ENCODE results near the gene KLHL11. TPM values are rescaled to one million over a fixed set of nuclear protein-coding genes. Genes with fewer than 3 reads are reported as not detected.

Gene KLHL11
- total and polyA plus RNA-seq, 2 experiments from 2014 or later: 8.7 to 25.5 TPM

GRCh38 chr17:41888332-41888965 lies 23.2 kb upstream of the KLHL11 start:
- Histone ChIP-seq H3K9me2 (ENCODE audit: insufficient read depth) (no peaks in the 10 kb centered on the region), H3K27me3 (ENCODE audit: insufficient read depth) (no peaks in the 10 kb centered on the region)
- no peaks in the 10 kb centered on the region for H3K4me1 Mint-ChIP-seq

More at GRCh38 chr17:41888332-41888965, 23.2 kb upstream of the KLHL11 start:
- H3K79me2 ChIP-seq (replicated peaks; ENCODE audit: insufficient read depth): peaks cover 18% of the 10 kb centered on the region; the same call in 1 of the 2 replicates
- TF ChIP-seq STAT1 (IDR thresholded peaks at IDR 0.05; ENCODE audit: unreplicated experiment) (no peak), JUNB (IDR thresholded peaks at IDR 0.05; ENCODE audit: unreplicated experiment) (no peak), ZNF462 (CRISPR knock-in tag; IDR thresholded peaks at IDR 0.05) (no peak), REST (IDR thresholded peaks at IDR 0.05; ENCODE audit: unreplicated experiment) (no peak), POLR2AphosphoS5 (IDR thresholded peaks at IDR 0.05; ENCODE audit: low read depth) (no peak), CTCF (conservative IDR thresholded peaks at IDR 0.05; ENCODE audit: low read depth in 2 of 2) (no peak), NANOG (IDR thresholded peaks at IDR 0.05; ENCODE audit: borderline replicate concordance) (no peak)
- ATAC-seq (no peak), DNase-seq (ENCODE audit: low spot score) (no peak)
- Mint-ChIP-seq H3K36me3 (ENCODE audit: low read depth) (peaks cover 90% of the 10 kb centered on the region), H3K4me3 (no peak overlapping the region), H3K9me3 (no peaks in the 10 kb centered on the region; the same call in 2 of the 3 replicates), H3K27ac (no peak overlapping the region), H3K27me3 (ENCODE audit: insufficient read depth, low read depth, poor library complexity) (peaks cover 8% of the 10 kb centered on the region)
- no peaks in the 10 kb centered on the region for H3K4me1 ChIP-seq (ENCODE audit: insufficient read depth)
- H3K27ac ChIP-seq (ENCODE audit: low read depth): no peak overlapping the region
- no peak overlapping the region for H3K4me2 ChIP-seq
- peaks cover 50% of the 10 kb centered on the region for H3F3A ChIP-seq (replicated peaks; ENCODE audit: low read depth)
- no peak overlapping the region for H2AFZ ChIP-seq
- peaks cover 87% of the 10 kb centered on the region for H3K36me3 ChIP-seq (ENCODE audit: insufficient read depth)
- peaks cover 32% of the 10 kb centered on the region for H4K20me1 ChIP-seq (replicated peaks; ENCODE audit: insufficient read depth)
- no peak overlapping the region for H3K4me3 ChIP-seq
